Lower leg skin (tissue), 3 donors: Measurements from ENCODE around the gene TUBA8.
"Not testable (repeated sequence)": the region's sequence is repeated elsewhere in the genome, so short reads cannot be mapped to it uniquely, and the experiment has no call there.

Source experiments
- POLR2A ChIP-seq, 2 donors: fragments of 450-650 bp; IDR thresholded peaks; one replicate each; pipeline ENCODE4 v1.6.1; 2016 to 2017; ENCODE audit warnings: antibody characterized with exemption in 2 of 2, mild to moderate bottlenecking in 1 of 2, moderate library complexity in 1 of 2
- TF ChIP-seq, protein P1 (sequence below), 3 donors: fragments of 450-650 bp; IDR thresholded peaks; one replicate each; pipeline ENCODE4 v1.5.1; 2016; ENCODE audit warnings: antibody characterized with exemption in 3 of 3, mild to moderate bottlenecking in 3 of 3, moderate library complexity in 2 of 3

DNA sequence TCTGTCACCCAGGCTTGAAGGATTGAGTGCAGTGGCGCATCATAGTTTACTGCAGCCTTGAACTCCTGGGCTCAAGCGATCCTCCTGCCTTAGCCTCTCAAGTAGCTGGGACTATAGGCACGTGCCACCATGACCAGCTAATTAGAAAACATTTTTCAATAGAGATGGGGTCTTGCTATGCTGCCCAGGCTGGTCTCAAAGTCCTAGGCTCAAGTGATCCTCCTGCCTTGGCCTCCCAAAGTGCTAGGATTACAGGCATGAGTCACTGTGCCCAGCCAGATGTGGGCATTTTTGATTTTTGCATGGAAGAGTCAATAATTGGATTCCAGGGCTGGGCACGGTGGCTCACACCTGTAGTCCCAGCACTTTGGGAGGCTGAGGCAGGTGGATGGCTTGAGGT is 36.7 kb upstream of the TUBA8 start:
- TF ChIP-seq, protein P1, sequence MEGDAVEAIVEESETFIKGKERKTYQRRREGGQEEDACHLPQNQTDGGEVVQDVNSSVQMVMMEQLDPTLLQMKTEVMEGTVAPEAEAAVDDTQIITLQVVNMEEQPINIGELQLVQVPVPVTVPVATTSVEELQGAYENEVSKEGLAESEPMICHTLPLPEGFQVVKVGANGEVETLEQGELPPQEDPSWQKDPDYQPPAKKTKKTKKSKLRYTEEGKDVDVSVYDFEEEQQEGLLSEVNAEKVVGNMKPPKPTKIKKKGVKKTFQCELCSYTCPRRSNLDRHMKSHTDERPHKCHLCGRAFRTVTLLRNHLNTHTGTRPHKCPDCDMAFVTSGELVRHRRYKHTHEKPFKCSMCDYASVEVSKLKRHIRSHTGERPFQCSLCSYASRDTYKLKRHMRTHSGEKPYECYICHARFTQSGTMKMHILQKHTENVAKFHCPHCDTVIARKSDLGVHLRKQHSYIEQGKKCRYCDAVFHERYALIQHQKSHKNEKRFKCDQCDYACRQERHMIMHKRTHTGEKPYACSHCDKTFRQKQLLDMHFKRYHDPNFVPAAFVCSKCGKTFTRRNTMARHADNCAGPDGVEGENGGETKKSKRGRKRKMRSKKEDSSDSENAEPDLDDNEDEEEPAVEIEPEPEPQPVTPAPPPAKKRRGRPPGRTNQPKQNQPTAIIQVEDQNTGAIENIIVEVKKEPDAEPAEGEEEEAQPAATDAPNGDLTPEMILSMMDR (IDR thresholded peaks at IDR 0.05) = not testable (repeated sequence)
- TF ChIP-seq POLR2A (IDR thresholded peaks at IDR 0.05) = not testable (repeated sequence)
